ENCODE results near the gene NKX2-2.

- TF ChIP-seq EZH2 (IDR thresholded peaks at IDR 0.05; ENCODE audit: low read length, missing control alignments): peak; percentile 82
- no peak for TF ChIP-seq CTCF (conservative IDR thresholded peaks at IDR 0.05 in 1 of 2, IDR thresholded peaks at IDR 0.05 in 1 of 2; ENCODE audit: low read depth in 1 of 2, low read length in 2 of 2)
Measured at GRCh38 chr20:21513181-21513663, 642 bp downstream of the NKX2-2 start.
